Mucosa of rectum (tissue), 2 donors: ENCODE measurements around the gene ABHD3.
A peak's percentile ranks its signal among the peaks of the same experiment; 100 is the strongest.
"Not testable (repeated sequence)": the region's sequence is repeated elsewhere in the genome, so short reads cannot be mapped to it uniquely, and the experiment has no call there.

Experiments used
- H3K27ac ChIP-seq, 2 donors: one replicate each; pipeline ENCODE4 v1.7.0; 2013; ENCODE audit warnings: inconsistent platforms in 2 of 2, low read depth in 2 of 2, low read length in 2 of 2
- H3K27me3 ChIP-seq, 2 donors: one replicate each; pipeline ENCODE4 v1.7.0; 2013; ENCODE audit warnings: low read length in 2 of 2; ENCODE audit not compliant: control insufficient read depth in 2 of 2, insufficient read depth in 2 of 2
- H3K36me3 ChIP-seq, 2 donors: one replicate each; pipeline ENCODE4 v1.7.0; 2013; ENCODE audit warnings: low read length in 2 of 2; ENCODE audit not compliant: control insufficient read depth in 2 of 2, insufficient read depth in 2 of 2
- H3K4me1 ChIP-seq, 2 donors: one replicate each; pipeline ENCODE4 v1.7.0; 2013; ENCODE audit warnings: low read length in 2 of 2, mild to moderate bottlenecking in 1 of 2; ENCODE audit not compliant: control insufficient read depth in 2 of 2, insufficient read depth in 2 of 2
- H3K4me3 ChIP-seq, 2 donors: one replicate each; pipeline ENCODE4 v1.7.0; 2013; ENCODE audit warnings: low read length in 2 of 2
- H3K9ac ChIP-seq, 2 donors: one replicate each; pipeline ENCODE4 v1.7.0; 2013; ENCODE audit warnings: low read length in 2 of 2, low read depth in 1 of 2, mild to moderate bottlenecking in 1 of 2
- H3K9me3 ChIP-seq, 2 donors: one replicate each; pipeline ENCODE4 v1.7.0; 2013; ENCODE audit warnings: low read length in 2 of 2; ENCODE audit not compliant: control insufficient read depth in 2 of 2
- donor health status: healthy.
- donor health status: Normal muscosa, but diverticular disease.

The ABHD3 gene

DNA sequence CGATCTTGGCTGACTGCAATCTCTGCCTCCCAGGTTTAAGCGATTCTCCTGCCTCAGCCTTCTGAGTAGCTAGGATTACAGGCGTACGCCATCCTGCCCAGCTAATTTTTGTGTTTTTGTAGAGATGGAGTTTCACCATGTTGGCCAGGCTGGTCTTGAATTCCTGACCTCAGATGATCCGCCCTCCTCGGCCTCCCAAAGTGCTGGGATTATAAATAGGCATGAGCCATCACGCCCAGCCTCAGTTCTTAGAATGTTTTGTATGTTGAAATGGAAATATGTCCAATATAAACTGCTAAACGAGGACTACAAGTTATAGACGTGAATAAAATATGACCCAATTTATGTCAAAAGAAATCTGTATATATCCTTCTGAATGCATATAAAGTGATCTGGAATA is 82.9 kb downstream of the ABHD3 start:
- H3K9me3 ChIP-seq, H3K4me1 ChIP-seq, H3K9ac ChIP-seq, H3K4me3 ChIP-seq, H3K27me3 ChIP-seq, H3K27ac ChIP-seq: not testable (repeated sequence)
- H3K36me3 ChIP-seq: peaks cover 11 to 21% of the 10 kb centered on the region in 2 donors

DNA sequence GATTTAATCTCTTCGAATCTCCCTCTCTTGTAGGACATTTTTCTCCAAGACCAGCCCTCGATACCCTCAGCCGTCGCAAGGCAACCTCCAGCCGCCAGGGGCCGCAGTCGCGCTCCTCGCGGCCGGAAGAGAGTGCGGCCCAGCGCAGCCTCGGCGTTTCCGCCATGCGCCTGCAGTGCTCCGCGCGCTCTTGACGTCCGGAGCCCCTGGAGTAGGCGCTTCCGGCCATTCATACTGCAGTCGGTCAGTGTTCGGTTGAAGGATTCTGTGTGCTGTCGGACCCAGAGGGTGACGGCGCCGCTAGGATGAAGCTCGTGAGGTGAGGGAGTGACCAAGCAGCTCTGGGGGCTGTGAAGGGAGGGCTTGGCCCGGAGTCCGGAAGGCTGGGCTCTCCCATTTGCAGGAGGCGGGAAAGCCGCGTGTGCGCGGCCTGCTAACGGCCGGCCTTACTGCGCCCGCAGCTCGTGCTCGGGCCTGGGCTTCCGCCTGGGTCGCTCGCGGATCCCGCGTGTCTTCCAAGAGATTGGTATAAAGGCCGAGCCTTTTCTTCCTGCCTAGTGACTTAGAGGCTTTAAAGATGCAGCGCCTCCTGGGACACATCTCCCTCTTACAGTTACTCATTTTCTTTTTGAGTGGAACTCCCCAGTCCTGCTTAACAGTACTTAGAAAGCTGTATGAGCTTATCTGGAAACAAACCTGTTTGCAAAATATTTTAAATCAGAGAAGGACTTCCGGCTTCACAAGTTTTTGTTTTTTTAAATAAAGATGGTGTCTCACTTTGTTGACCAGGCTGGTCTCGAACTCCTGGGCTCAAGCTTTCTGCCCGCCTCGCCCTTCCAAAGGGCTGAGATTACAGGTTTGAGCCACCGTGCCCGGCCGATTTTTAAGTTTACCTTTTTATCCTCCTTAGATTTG is 92.2 kb downstream of the ABHD3 start, which contains the start of gene SNRPD1:
SNRPD1 (plus strand) TSS at position 190 of the 915 bp plus-strand sequence; CDS start at position 306, 116 bp downstream.
- Histone ChIP-seq H3K9me3 (no peaks in the 10 kb centered on the region), H3K4me1 (peaks cover 7 to 8% of the 10 kb centered on the region in 2 donors), H3K36me3 (peaks cover 0 to 6% of the 10 kb centered on the region in 2 donors), H3K27ac (peak within 1 kb of the TSS; percentile 85 to 90), H3K27me3 (no peaks in the 10 kb centered on the region), H3K4me3 (peak within 1 kb of the TSS; percentile 78 to 94), H3K9ac (peak within 1 kb of the TSS; percentile 79 to 85)

DNA sequence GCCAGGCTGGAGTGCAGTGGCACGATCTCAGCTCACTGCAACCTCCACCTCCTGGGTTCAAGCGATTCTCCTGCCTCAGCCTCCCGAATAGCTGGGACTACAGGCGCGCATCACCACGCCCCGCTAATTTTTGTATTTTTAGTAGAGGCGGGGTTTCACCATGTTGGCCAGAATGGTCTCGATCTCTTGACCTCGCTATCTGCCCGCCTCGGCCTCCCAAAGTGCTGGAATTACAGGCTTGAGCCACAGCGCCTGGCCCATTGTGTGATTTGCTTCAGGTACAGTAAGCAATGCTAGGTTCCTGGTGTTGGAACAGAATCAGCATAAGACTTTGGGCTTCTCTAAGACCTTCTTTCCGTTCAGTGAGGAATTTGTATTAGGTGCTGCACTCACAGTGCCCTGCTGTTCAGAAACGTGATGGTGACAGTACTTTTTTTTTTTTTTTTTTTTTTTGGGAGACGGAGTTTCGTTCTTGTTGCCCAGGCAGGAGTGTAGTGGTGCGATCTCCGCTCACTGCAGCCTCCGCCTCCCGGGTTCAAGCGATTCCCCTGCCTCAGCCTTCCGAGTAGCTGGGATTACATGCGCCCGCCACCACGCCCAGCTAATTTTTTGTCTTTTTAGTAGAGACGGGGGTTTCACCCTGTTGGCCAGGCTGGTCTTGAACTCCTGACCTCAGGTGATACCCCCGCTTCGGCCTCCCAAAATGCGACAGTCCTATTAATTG is 93.0 kb downstream of the ABHD3 start:
- Histone ChIP-seq H3K9ac (peak overlapping the region in 1 of 2 donors; percentile 79), H3K27ac (peak overlapping the region; percentile 85 to 90), H3K4me3 (peak overlapping the region; percentile 78 to 94)
- not testable (repeated sequence) for H3K9me3 ChIP-seq, H3K36me3 ChIP-seq, H3K27me3 ChIP-seq, H3K4me1 ChIP-seq

DNA sequence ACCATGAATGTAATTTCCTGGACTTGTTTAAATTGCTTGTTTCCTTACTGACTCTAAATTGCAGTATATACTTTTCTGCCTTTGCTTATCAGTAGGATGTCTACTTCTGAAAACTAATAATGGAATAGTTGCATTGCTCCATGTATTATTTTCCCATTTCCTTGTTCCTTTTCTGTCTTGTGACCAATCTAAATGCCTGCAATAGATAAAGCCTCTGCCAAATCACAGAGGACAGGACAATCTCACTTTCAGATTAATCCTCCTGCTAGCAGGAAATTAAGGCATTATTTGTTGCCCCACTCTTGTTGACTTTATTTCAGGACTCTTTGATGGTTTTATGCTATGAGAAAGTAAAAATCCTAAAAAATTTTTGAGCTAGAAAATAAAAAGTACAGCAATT is 99.4 kb downstream of the ABHD3 start:
- Histone ChIP-seq H3K9ac (no peak overlapping the region), H3K9me3 (no peaks in the 10 kb centered on the region), H3K4me1 (no peaks in the 10 kb centered on the region), H3K4me3 (no peak overlapping the region), H3K27me3 (no peaks in the 10 kb centered on the region), H3K36me3 (no peaks in the 10 kb centered on the region), H3K27ac (peak overlapping the region; percentile 20 to 28)

DNA sequence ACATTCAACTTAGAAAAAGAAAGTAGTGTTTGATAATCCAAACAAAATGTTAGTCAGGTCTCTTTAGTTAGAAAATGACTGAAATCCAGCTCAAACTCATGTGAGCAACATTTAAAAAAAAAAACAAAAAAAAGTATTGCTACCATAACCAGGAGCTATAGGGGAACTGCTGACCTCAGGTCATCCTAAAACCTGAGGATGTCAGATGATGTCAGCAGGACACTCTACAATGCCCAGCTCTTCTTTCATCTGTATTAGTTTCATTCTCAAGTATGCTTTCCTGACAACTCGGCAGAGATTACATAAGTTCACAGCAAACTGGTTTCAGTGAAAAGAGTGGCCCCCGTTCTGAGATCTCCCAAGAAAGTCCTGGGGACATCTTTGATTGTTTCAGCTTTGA is 99.9 kb downstream of the ABHD3 start:
- H3K36me3 ChIP-seq: no peaks in the 10 kb centered on the region
- H3K4me3 ChIP-seq: no peak overlapping the region
- H3K9ac ChIP-seq: no peak overlapping the region
- no peaks in the 10 kb centered on the region for H3K9me3 ChIP-seq
- H3K27ac ChIP-seq: peak overlapping the region in 1 of 2 donors; percentile 28
- H3K27me3 ChIP-seq: no peaks in the 10 kb centered on the region
- H3K4me1 ChIP-seq: no peaks in the 10 kb centered on the region

DNA sequence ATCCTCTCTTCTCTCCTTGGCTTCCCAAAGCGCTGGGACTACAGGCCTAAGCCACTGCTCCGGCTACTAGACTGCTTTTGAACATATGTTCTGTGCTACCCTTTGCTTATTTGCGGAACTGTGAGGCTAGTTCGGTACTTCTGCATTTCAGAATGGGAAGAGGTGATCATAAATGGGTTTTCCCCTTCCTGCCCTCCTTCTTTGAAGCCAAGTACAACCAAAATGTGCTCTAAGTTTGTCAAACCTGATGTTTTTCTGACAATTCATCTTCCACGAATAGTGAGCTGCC is 102.3 kb downstream of the ABHD3 start:
- H3K27ac ChIP-seq: peak overlapping the region in 1 of 2 donors; percentile 23
- H3K36me3 ChIP-seq: no peaks in the 10 kb centered on the region
- peaks cover 0 to 7% of the 10 kb centered on the region in 2 donors for H3K4me1 ChIP-seq

More for the DNA sequence above, 102.3 kb downstream of the ABHD3 start:
- Histone ChIP-seq H3K27me3 (no peaks in the 10 kb centered on the region), H3K4me3 (no peak overlapping the region), H3K9me3 (no peaks in the 10 kb centered on the region), H3K9ac (no peak overlapping the region)
